Activated CD8-positive, alpha-beta memory T cell treated with anti-CD3 and anti-CD28 coated beads, Interleukin-2, amount 50 U/mL, for 1 hour (primary cell): ENCODE measurements around the gene PLXNA4.

Source experiments
- DNase-seq: peaks from one replicate; pipeline ENCODE4 v3.0.0-alpha.2; 2020; ENCODE audit errors: extremely low read depth

Gene PLXNA4

GRCh38 chr7:132117181-132117580 is 459.1 kb downstream of the PLXNA4 start:
- DNase-seq = no peak

GRCh38 chr7:132116369-132116768 is 459.9 kb downstream of the PLXNA4 start:
- DNase-seq = no peak

GRCh38 chr7:132115758-132116157 is 460.5 kb downstream of the PLXNA4 start:
- DNase-seq = no peak

GRCh38 chr7:132115028-132115427 is 461.2 kb downstream of the PLXNA4 start:
- DNase-seq = no peak

- no peak for DNase-seq
Measured at GRCh38 chr7:132114411-132114810, 461.9 kb downstream of the PLXNA4 start.

- DNase-seq = no peak
Measured at GRCh38 chr7:132113536-132114371, 462.5 kb downstream of the PLXNA4 start.

GRCh38 chr7:132112657-132113056 is 463.6 kb downstream of the PLXNA4 start:
- DNase-seq = no peak

- no peak for DNase-seq
Measured at GRCh38 chr7:132112106-132112505, 464.2 kb downstream of the PLXNA4 start.

GRCh38 chr7:132110692-132111091 is 465.6 kb downstream of the PLXNA4 start:
- no peak for DNase-seq

- no peak for DNase-seq
Measured at GRCh38 chr7:132109769-132110168, 466.5 kb downstream of the PLXNA4 start.

- no peak for DNase-seq
Measured at GRCh38 chr7:132108563-132108962, 467.7 kb downstream of the PLXNA4 start.

- no peak for DNase-seq
Measured at GRCh38 chr7:132106491-132106890, 469.8 kb downstream of the PLXNA4 start.

GRCh38 chr7:132105096-132105495 is 471.2 kb downstream of the PLXNA4 start:
- DNase-seq = no peak

- no peak for DNase-seq
Measured at GRCh38 chr7:132103718-132104117, 472.6 kb downstream of the PLXNA4 start.

- no peak for DNase-seq
Measured at GRCh38 chr7:132102942-132103341, 473.3 kb downstream of the PLXNA4 start.

- DNase-seq = no peak
Measured at GRCh38 chr7:132102391-132102790, 473.9 kb downstream of the PLXNA4 start.

- no peak for DNase-seq
Measured at GRCh38 chr7:132100981-132101380, 475.3 kb downstream of the PLXNA4 start.

- DNase-seq = no peak
Measured at GRCh38 chr7:132100483-132100882, 475.8 kb downstream of the PLXNA4 start.

GRCh38 chr7:132099163-132099562 is 477.1 kb downstream of the PLXNA4 start:
- DNase-seq = no peak

- DNase-seq = no peak
Measured at GRCh38 chr7:132098327-132098726, 477.9 kb downstream of the PLXNA4 start.

GRCh38 chr7:132097550-132098134 is 478.6 kb downstream of the PLXNA4 start:
- DNase-seq = no peak

GRCh38 chr7:132095111-132095765 is 481.0 kb downstream of the PLXNA4 start:
- DNase-seq = no peak

- no peak for DNase-seq
Measured at GRCh38 chr7:132092106-132092505, 484.2 kb downstream of the PLXNA4 start.
